GM18508 (cell line): Measurements from ENCODE around the gene URI1.
A peak's percentile ranks its signal among the peaks of the same experiment; 100 is the strongest.
"Not testable (repeated sequence)": the region's sequence is repeated elsewhere in the genome, so short reads cannot be mapped to it uniquely, and the experiment has no call there.

Experiments used
- ATAC-seq: cut with Tn5 transposase; IDR thresholded peaks from one replicate; pipeline ENCODE4 v1.9.1; 2021; ENCODE audit warnings: moderate number of reproducible peaks; ENCODE audit not compliant: insufficient read depth, unreplicated experiment

Gene URI1

GRCh38 chr19:29941828-29942403, at the start of gene URI1:
Gene URI1 (plus strand): TSS chr19:29942239. CDS start chr19:29942548, 309 bp downstream.
- no peak for ATAC-seq

GRCh38 chr19:29893606-29894284, 48.3 kb upstream of the URI1 start:
- no peak for ATAC-seq

- ATAC-seq: no peak
These were observed 45.2 kb upstream of the URI1 start for GRCh38 chr19:29896802-29897201.

GRCh38 chr19:29897466-29897865, 44.6 kb upstream of the URI1 start:
- ATAC-seq: no peak

GRCh38 chr19:29904017-29904416, 38.0 kb upstream of the URI1 start:
- no peak for ATAC-seq

- no peak for ATAC-seq
These were observed 32.8 kb upstream of the URI1 start for GRCh38 chr19:29908963-29909944.

- no peak for ATAC-seq
These were observed 27.1 kb upstream of the URI1 start for GRCh38 chr19:29914933-29915332.

GRCh38 chr19:29915832-29916231, 26.2 kb upstream of the URI1 start:
- not testable (repeated sequence) for ATAC-seq

GRCh38 chr19:29917911-29918310, 24.1 kb upstream of the URI1 start:
- ATAC-seq: no peak

GRCh38 chr19:29918891-29919290, 23.1 kb upstream of the URI1 start:
- no peak for ATAC-seq

GRCh38 chr19:29922972-29923371, 19.1 kb upstream of the URI1 start:
- no peak for ATAC-seq

GRCh38 chr19:29923653-29924052, 18.4 kb upstream of the URI1 start:
- ATAC-seq: no peak

GRCh38 chr19:29926031-29926430, 16.0 kb upstream of the URI1 start:
- ATAC-seq: no peak

GRCh38 chr19:29926801-29927200, 15.2 kb upstream of the URI1 start:
- ATAC-seq: no peak

- no peak for ATAC-seq
These were observed 14.0 kb upstream of the URI1 start for GRCh38 chr19:29927944-29928625.

GRCh38 chr19:29928831-29929230, 13.2 kb upstream of the URI1 start:
- ATAC-seq: peak; percentile 80

GRCh38 chr19:29934257-29934656, 7.8 kb upstream of the URI1 start:
- ATAC-seq: no peak

- ATAC-seq: no peak
These were observed 7.3 kb upstream of the URI1 start for GRCh38 chr19:29934781-29935180.

GRCh38 chr19:29936409-29936808, 5.6 kb upstream of the URI1 start:
- no peak for ATAC-seq

- no peak for ATAC-seq
These were observed 2.4 kb upstream of the URI1 start for GRCh38 chr19:29939628-29940027.
